ENCODE results near the gene XPNPEP3. TPM values are rescaled to one million over a fixed set of nuclear protein-coding genes. Genes with fewer than 3 reads are reported as not detected.
A peak's percentile ranks its signal among the peaks of the same experiment; 100 is the strongest.

The XPNPEP3 gene
- total RNA-seq, 2 donors from 2014 or later = 27.6 to 32.7 TPM

DNA sequence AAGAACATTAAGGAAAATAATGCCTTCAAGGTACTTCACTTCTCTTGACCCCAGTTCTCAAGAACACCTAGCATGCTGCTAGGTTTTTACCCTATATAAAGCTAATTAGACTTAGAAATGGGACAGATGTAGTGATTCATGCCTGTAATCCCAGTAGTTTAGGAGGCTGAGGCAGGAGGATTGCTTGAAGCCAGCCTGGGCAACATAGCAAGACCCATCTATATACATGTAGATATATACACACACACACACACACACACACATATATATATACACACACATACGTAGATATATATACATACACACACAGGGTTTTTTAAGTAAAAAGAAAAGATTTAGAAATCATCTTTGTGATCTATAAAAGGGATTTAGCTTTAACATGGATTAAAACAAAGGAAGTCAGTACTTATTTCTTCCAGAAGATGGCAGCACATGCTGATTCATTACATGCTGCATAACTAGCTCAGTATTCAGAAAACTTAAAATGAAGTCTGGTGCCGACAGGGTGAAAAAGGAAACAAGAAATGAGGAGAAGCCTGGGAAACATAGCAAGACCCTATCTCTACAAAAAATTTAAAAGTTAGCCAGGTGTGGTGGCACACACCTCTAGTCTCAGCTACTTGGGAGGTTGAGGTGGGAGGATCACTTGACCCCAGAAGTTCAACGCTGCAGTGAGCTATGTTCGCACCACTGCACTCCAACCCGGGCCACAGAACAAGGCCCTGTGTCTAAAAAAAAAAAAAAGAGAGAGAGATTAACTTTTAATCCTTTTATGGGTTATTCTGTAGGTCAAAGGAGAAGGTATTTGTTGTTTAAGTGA lies 65.7 kb downstream of the XPNPEP3 start:
- no peak overlapping the region for H3K27ac Mint-ChIP-seq

DNA sequence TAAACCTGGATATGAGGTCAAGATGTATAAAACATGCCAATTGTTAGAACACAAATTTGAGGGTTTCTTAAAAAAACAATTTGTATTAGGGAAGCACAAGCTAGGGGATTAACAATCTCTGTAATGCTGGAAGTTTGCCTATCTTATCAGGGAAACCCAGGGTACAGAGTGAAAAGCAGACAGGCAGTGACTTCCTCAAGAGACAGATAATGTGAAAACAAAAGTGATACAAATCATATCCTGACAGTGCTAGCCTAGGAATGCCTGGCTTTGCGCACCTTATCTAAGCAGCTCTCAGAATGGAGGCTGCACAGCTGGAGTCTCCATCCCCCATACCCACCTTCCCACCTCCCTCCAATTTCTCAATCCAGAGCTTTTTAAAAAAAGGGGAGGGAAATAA lies 71.7 kb downstream of the XPNPEP3 start:
- Mint-ChIP-seq H3K9me3 (no peaks in the 10 kb centered on the region), H3K27ac (no peak overlapping the region), H3K36me3 (ENCODE audit: low read depth) (peaks cover 37% of the 10 kb centered on the region), H3K27me3 (ENCODE audit: insufficient read depth) (no peaks in the 10 kb centered on the region), H3K4me1 (peaks cover 9% of the 10 kb centered on the region), H3K4me3 (no peak overlapping the region)
- H3K9ac ChIP-seq (ENCODE audit: extremely low read depth, low read length, poor library complexity, severe bottlenecking) = no peak overlapping the region
- no peak for DNase-seq
- no peaks in the 10 kb centered on the region for H3K9me3 ChIP-seq (ENCODE audit: control insufficient read depth, low read length)
- no peak for TF ChIP-seq CTCF (conservative IDR thresholded peaks at IDR 0.05)
- no peaks in the 10 kb centered on the region for H3K27me3 ChIP-seq (ENCODE audit: control insufficient read depth, insufficient read depth, low read length, poor library complexity, severe bottlenecking)
- no peak overlapping the region for H3K27ac ChIP-seq (ENCODE audit: low read depth, low read length)
- no peak overlapping the region for H3K4me3 ChIP-seq (ENCODE audit: low read length)
- 60% methylated on average over 1 of the region's 1 CpG for WGBS, 2 experiments (ENCODE audit: insufficient coverage in 1 of 2, insufficient read length in 1 of 2)
- no peaks in the 10 kb centered on the region for H3K4me1 ChIP-seq (ENCODE audit: control insufficient read depth, insufficient read depth, low read length)
- H3K36me3 ChIP-seq (ENCODE audit: control insufficient read depth, insufficient read depth, low read length) = peaks cover 54% of the 10 kb centered on the region

More for the DNA sequence above, 65.7 kb downstream of the XPNPEP3 start:
- Mint-ChIP-seq H3K4me1 (no peaks in the 10 kb centered on the region), H3K27me3 (ENCODE audit: insufficient read depth) (no peaks in the 10 kb centered on the region), H3K9me3 (no peaks in the 10 kb centered on the region), H3K36me3 (ENCODE audit: low read depth) (peaks cover 49% of the 10 kb centered on the region), H3K4me3 (no peak overlapping the region)
- peak; percentile 83 for TF ChIP-seq CTCF (conservative IDR thresholded peaks at IDR 0.05)
- Histone ChIP-seq H3K27me3 (ENCODE audit: control insufficient read depth, insufficient read depth, low read length, poor library complexity, severe bottlenecking) (no peaks in the 10 kb centered on the region), H3K4me3 (ENCODE audit: low read length) (no peak overlapping the region), H3K9me3 (ENCODE audit: control insufficient read depth, low read length) (no peaks in the 10 kb centered on the region), H3K9ac (ENCODE audit: extremely low read depth, low read length, poor library complexity, severe bottlenecking) (no peak overlapping the region), H3K36me3 (ENCODE audit: control insufficient read depth, insufficient read depth, low read length) (peaks cover 64% of the 10 kb centered on the region), H3K27ac (ENCODE audit: low read depth, low read length) (no peak overlapping the region), H3K4me1 (ENCODE audit: control insufficient read depth, insufficient read depth, low read length) (no peaks in the 10 kb centered on the region)
- DNase-seq = no peak
- 91 to 92% methylated on average over 4 of the region's 5 CpGs for WGBS, 2 experiments (ENCODE audit: insufficient coverage in 1 of 2, insufficient read length in 1 of 2)

GRCh38 chr22:40932396-40932795 lies 75.4 kb downstream of the XPNPEP3 start:
- Histone ChIP-seq H3K27me3 (ENCODE audit: control insufficient read depth, insufficient read depth, low read length, poor library complexity, severe bottlenecking) (no peaks in the 10 kb centered on the region), H3K4me3 (ENCODE audit: low read length) (no peak overlapping the region), H3K9ac (ENCODE audit: extremely low read depth, low read length, poor library complexity, severe bottlenecking) (no peak overlapping the region), H3K9me3 (ENCODE audit: control insufficient read depth, low read length) (no peaks in the 10 kb centered on the region), H3K4me1 (ENCODE audit: control insufficient read depth, insufficient read depth, low read length) (no peaks in the 10 kb centered on the region), H3K27ac (ENCODE audit: low read depth, low read length) (no peak overlapping the region), H3K36me3 (ENCODE audit: control insufficient read depth, insufficient read depth, low read length) (peaks cover 30% of the 10 kb centered on the region)
- no peaks in the 10 kb centered on the region for H3K9me3 Mint-ChIP-seq
- no peak for TF ChIP-seq CTCF (conservative IDR thresholded peaks at IDR 0.05)
- DNase-seq = no peak
- WGBS, 2 experiments (ENCODE audit: insufficient coverage in 1 of 2, insufficient read length in 1 of 2) = 95 to 100% methylated on average over 1 of the region's 2 CpGs
- no peak overlapping the region for H3K27ac Mint-ChIP-seq
- H3K4me1 Mint-ChIP-seq = peaks cover 9% of the 10 kb centered on the region
- peaks cover 24% of the 10 kb centered on the region for H3K36me3 Mint-ChIP-seq (ENCODE audit: low read depth)
- H3K27me3 Mint-ChIP-seq (ENCODE audit: insufficient read depth) = no peaks in the 10 kb centered on the region
- H3K4me3 Mint-ChIP-seq = no peak overlapping the region
